VCaP (cell line): ENCODE measurements around the gene CISD3.

Experiments
- H3K27ac ChIP-seq: fragments of 450-650 bp; 2 replicates; pipeline ENCODE4 v1.5.1; 2017
- TF ChIP-seq, protein P1 (sequence below): fragments of 450-650 bp; conservative IDR thresholded peaks from 2 replicates; pipeline ENCODE4 v1.5.1; 2017; ENCODE audit warnings: mild to moderate bottlenecking, moderate library complexity

Gene CISD3

GRCh38 chr17:38753071-38753506 is 22.9 kb downstream of the CISD3 start:
- H3K27ac ChIP-seq = peak overlapping the region; percentile 92
- TF ChIP-seq, protein P1, sequence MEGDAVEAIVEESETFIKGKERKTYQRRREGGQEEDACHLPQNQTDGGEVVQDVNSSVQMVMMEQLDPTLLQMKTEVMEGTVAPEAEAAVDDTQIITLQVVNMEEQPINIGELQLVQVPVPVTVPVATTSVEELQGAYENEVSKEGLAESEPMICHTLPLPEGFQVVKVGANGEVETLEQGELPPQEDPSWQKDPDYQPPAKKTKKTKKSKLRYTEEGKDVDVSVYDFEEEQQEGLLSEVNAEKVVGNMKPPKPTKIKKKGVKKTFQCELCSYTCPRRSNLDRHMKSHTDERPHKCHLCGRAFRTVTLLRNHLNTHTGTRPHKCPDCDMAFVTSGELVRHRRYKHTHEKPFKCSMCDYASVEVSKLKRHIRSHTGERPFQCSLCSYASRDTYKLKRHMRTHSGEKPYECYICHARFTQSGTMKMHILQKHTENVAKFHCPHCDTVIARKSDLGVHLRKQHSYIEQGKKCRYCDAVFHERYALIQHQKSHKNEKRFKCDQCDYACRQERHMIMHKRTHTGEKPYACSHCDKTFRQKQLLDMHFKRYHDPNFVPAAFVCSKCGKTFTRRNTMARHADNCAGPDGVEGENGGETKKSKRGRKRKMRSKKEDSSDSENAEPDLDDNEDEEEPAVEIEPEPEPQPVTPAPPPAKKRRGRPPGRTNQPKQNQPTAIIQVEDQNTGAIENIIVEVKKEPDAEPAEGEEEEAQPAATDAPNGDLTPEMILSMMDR = no peak

GRCh38 chr17:38761612-38762011 is 31.5 kb downstream of the CISD3 start:
- H3K27ac ChIP-seq = no peak overlapping the region
- TF ChIP-seq, protein P1 = peak; percentile 42

GRCh38 chr17:38762231-38762630 is 32.1 kb downstream of the CISD3 start:
- H3K27ac ChIP-seq = no peak overlapping the region
- TF ChIP-seq, protein P1 = no peak

- H3K27ac ChIP-seq = no peak overlapping the region
- TF ChIP-seq, protein P1 = no peak
Observed at GRCh38 chr17:38766341-38766740, 36.2 kb downstream of the CISD3 start.

DNA sequence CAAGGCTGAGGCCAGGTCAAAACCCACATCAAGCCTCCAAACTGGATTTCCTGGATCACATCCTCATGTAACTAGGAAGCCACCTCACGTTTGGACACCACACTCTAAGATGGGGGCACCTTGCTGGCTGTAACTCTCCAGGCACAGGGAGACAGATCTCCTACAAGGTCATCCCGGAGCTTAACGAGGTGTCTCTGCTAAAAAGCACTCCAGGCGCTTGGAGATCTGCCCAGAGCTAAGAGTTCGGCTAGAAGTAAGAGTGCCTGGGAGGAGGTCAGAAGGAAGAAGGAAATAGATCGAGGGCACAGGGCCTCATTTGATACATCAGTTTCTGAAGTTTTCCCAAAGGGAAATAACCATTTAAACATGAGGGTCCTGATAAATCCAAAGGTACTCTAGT is 38.3 kb downstream of the CISD3 start:
- TF ChIP-seq, protein P1 = no peak
- H3K27ac ChIP-seq = no peak overlapping the region

DNA sequence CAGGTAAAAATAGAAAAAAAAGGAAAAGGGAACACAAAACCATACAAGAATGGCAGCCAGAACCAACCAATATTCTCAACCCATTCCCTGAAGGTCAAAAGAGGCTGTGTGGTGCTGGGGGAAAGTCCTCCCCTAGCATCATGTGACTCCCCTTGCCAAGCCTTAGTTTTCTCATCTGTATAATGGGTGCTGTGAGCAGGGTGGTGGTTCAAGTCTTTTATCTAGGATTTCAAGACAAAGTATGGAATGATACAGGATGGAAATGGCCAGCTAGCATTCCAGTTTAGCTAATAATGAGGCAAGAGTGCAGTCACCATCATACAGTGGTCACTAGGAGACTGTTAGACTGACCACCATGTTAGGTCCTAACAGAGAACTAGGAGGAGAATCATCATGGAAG is 43.1 kb downstream of the CISD3 start:
- H3K27ac ChIP-seq = no peak overlapping the region
- TF ChIP-seq, protein P1 = no peak

DNA sequence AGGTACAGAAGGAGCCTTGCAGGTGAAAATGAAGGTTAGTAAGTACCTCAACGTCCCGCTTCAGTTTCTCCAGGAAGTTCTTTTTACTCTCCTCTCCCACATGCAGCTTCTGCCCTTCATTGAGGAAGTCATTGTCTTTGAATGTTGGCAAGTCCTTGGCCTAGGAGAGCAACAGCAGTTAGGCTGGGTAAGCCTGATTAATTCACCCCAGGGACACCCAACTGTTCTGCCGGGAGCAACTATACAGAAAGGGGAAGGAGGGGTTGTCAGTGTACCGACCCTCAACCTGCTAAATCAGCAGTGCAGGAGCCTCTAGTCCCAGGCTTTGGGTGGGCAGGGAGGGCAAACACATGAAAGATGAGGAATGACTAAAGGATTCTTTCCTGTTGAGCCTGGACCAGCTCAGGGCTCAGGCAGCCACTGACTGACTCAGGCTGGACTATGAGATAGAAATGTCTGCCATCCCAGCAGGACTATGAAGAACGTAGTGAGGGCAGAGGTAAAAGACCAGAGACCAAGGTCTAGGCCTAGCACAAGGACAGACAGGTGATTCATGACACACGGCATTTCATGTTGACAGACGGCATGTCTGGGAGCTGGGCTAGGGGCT is 47.6 kb downstream of the CISD3 start:
- no peak overlapping the region for H3K27ac ChIP-seq
- TF ChIP-seq, protein P1 = no peak
